Measurements from ENCODE around the gene KIF18B.

DNA sequence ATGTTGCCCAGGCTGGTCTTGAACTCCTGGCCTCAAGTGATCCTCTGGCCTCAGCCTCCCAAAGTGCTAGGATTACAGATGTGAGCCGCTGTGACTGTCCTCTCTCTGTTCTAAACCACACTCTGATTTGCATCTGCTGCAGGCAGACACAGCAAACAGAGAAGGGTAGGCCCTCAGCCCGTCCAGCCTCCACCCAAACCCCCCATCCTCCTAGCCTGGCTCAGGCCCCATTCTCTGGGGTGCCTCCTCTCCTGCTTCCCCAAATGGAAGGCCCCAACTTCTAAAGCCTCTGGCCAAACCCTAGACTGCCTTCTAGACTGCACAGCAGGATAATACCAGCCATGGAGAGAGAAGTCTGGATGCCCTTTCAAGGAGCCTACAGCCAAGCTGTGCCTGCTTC lies 28.2 kb downstream of the KIF18B start:
- TF ChIP-seq CTCF (IDR thresholded peaks at IDR 0.05) (no peak), EP300 (IDR thresholded peaks at IDR 0.05) (no peak), POLR2A (IDR thresholded peaks at IDR 0.05) (no peak)
